Trophoblast cell (in vitro differentiated cells and primary cell): Measurements from ENCODE around the gene KRTAP4-11.
"Not testable (repeated sequence)": the region's sequence is repeated elsewhere in the genome, so short reads cannot be mapped to it uniquely, and the experiment has no call there.

Experiments used
- DNase-seq, 2 donors: peaks; one replicate each; pipeline ENCODE4 v3.0.0-alpha.2; 2016
- H2AFZ ChIP-seq: 2 replicates; pipeline ENCODE4 v1.6.1; 2013; ENCODE audit warnings: low read length, moderate library complexity, mild to moderate bottlenecking; ENCODE audit not compliant: insufficient read depth, poor library complexity
- H2AK5ac ChIP-seq: 2 replicates; pipeline ENCODE4 v1.6.1; 2013; ENCODE audit warnings: mild to moderate bottlenecking, low read length
- H2BK120ac ChIP-seq: 2 replicates; pipeline ENCODE4 v1.6.1; 2013; ENCODE audit warnings: low read length, mild to moderate bottlenecking, moderate library complexity; ENCODE audit not compliant: insufficient read depth, poor library complexity
- H2BK12ac ChIP-seq: 2 replicates; pipeline ENCODE4 v1.6.1; 2013; ENCODE audit warnings: mild to moderate bottlenecking, low read length, moderate library complexity
- H2BK5ac ChIP-seq: 2 replicates; pipeline ENCODE4 v1.6.1; 2013; ENCODE audit warnings: low read length, low read depth, moderate library complexity, mild to moderate bottlenecking; ENCODE audit not compliant: poor library complexity
- H3K14ac ChIP-seq: 2 replicates; pipeline ENCODE4 v1.6.1; 2013; ENCODE audit warnings: mild to moderate bottlenecking, low read length
- H3K18ac ChIP-seq: 2 replicates; pipeline ENCODE4 v1.6.1; 2013; ENCODE audit warnings: mild to moderate bottlenecking, low read length
- H3K23ac ChIP-seq: 2 replicates; pipeline ENCODE4 v1.6.1; 2013; ENCODE audit warnings: low read length
- H3K27ac ChIP-seq: 2 replicates; pipeline ENCODE4 v1.5.1; 2013; ENCODE audit warnings: low read depth, mild to moderate bottlenecking, inconsistent platforms, low read length, moderate library complexity
- H3K27me3 ChIP-seq: 2 replicates; pipeline ENCODE4 v1.6.1; 2013; ENCODE audit warnings: inconsistent platforms, mild to moderate bottlenecking, low read length, moderate library complexity; ENCODE audit not compliant: insufficient read depth
- H3K36me3 ChIP-seq, 2 experiments: 1 replicate in 1 of 2; 2 replicates in 1 of 2; pipeline ENCODE4 v1.6.1; 2013; ENCODE audit warnings: low read length in 2 of 2, mild to moderate bottlenecking in 2 of 2, moderate library complexity in 1 of 2; ENCODE audit not compliant: insufficient read depth in 2 of 2, control insufficient read depth in 1 of 2
- H3K4ac ChIP-seq: 2 replicates; pipeline ENCODE4 v1.6.1; 2013; ENCODE audit warnings: low read depth, mild to moderate bottlenecking, low read length, moderate library complexity
- H3K4me1 ChIP-seq, 2 experiments: 1 replicate in 1 of 2; 2 replicates in 1 of 2; pipeline ENCODE4 v1.6.1; 2013; ENCODE audit warnings: low read length in 2 of 2, mild to moderate bottlenecking in 2 of 2, moderate library complexity in 1 of 2; ENCODE audit not compliant: insufficient read depth in 2 of 2, control insufficient read depth in 1 of 2
- H3K4me2 ChIP-seq: 2 replicates; pipeline ENCODE4 v1.6.1; 2013; ENCODE audit warnings: inconsistent platforms, mild to moderate bottlenecking, low read length, moderate library complexity
- H3K4me3 ChIP-seq: 2 replicates; pipeline ENCODE4 v1.5.1; 2013; ENCODE audit warnings: mild to moderate bottlenecking, low read depth, low read length, inconsistent platforms
- H3K79me1 ChIP-seq: one replicate; pipeline ENCODE4 v1.6.1; 2013; ENCODE audit warnings: low read length
- H3K79me2 ChIP-seq: 2 replicates; pipeline ENCODE4 v1.6.1; 2013; ENCODE audit warnings: low read length, mild to moderate bottlenecking; ENCODE audit not compliant: control insufficient read depth, insufficient read depth, poor library complexity
- H3K9ac ChIP-seq: 2 replicates; pipeline ENCODE4 v1.6.1; 2013; ENCODE audit warnings: mild to moderate bottlenecking, low read length
- H3K9me3 ChIP-seq: 2 replicates; pipeline ENCODE4 v1.6.1; 2013; ENCODE audit warnings: low read depth, mild to moderate bottlenecking, control low read depth, inconsistent platforms, low read length; ENCODE audit not compliant: insufficient read depth
- H4K12ac ChIP-seq: 2 replicates; pipeline ENCODE4 v1.6.1; 2013; ENCODE audit warnings: low read depth, mild to moderate bottlenecking, low read length, moderate library complexity
- H4K8ac ChIP-seq: 2 replicates; pipeline ENCODE4 v1.6.1; 2013; ENCODE audit warnings: low read depth, mild to moderate bottlenecking, low read length, moderate library complexity
- H4K91ac ChIP-seq: one replicate; pipeline ENCODE4 v1.6.1; 2013; ENCODE audit warnings: low read depth, mild to moderate bottlenecking, low read length, moderate library complexity
- WGBS: extraction: QIAGEN DNeasy Blood & Tissue Kit; methylation state at CpG from one replicate; pipeline ENCODE4 v1.1.7; 2013; ENCODE audit warnings: missing lambda C conversion rate; ENCODE audit not compliant: insufficient read length, insufficient coverage; ENCODE audit errors: extremely low coverage; 5-methylcytosine and 5-hydroxymethylcytosine counted together

The KRTAP4-11 gene

DNA sequence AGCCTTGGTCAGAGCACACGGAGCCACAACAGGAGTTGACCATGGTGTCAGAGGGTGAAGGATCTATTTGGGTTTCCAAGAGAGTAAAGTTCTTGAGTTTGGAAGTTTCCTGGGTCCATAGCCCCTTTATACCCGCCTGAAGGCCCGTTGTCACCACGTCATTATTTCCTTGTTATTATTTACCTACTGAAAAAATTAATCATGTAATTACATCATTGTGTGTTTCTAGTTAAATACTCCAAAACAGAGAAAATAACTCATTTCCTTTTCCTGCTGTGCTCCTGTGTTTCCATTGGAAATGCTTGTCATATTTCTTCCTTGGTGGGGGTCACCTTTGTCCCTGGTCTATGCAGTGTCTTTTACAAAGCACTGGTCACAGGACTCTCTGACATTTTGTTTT is 20.1 kb downstream of the KRTAP4-11 start, which contains the start of gene KRTAP4-8:
TSS of gene KRTAP4-8 (minus strand) at position 101 of the 400 bp plus-strand sequence. CDS start at position 43, 58 bp downstream.
- H2BK120ac ChIP-seq = no peak within 1 kb of the TSS
- H2BK5ac ChIP-seq = no peak within 1 kb of the TSS
- no peak within 1 kb of the TSS for H2AK5ac ChIP-seq
- H3K27ac ChIP-seq = no peak within 1 kb of the TSS
- H3K4me3 ChIP-seq = no peak within 1 kb of the TSS
- H3K9me3 ChIP-seq = peaks cover 5% of the 10 kb centered on the region
- H3K4me2 ChIP-seq = no peak within 1 kb of the TSS
- no peak within 1 kb of the TSS for H4K91ac ChIP-seq
- H2BK12ac ChIP-seq = no peak within 1 kb of the TSS
- H3K4ac ChIP-seq = no peak within 1 kb of the TSS
- no peak within 1 kb of the TSS for H2AFZ ChIP-seq
- no peak within 1 kb of the TSS for H3K18ac ChIP-seq
- no peak within 1 kb of the TSS for H4K12ac ChIP-seq
- no peak within 1 kb of the TSS for H3K14ac ChIP-seq
- H3K79me2 ChIP-seq = no peaks in the 10 kb centered on the region
- no peaks in the 10 kb centered on the region for H3K27me3 ChIP-seq
- H3K4me1 ChIP-seq = no peaks in the 10 kb centered on the region
- H3K79me1 ChIP-seq = no peaks in the 10 kb centered on the region
- no peak within 1 kb of the TSS for H4K8ac ChIP-seq
- no CpG with 5 or more reads among the region's 4 CpGs for WGBS
- no peak within 1 kb of the TSS for H3K23ac ChIP-seq
- no peak within 1 kb of the TSS for H3K9ac ChIP-seq
- no peak for DNase-seq
- H3K36me3 ChIP-seq = no peaks in the 10 kb centered on the region

DNA sequence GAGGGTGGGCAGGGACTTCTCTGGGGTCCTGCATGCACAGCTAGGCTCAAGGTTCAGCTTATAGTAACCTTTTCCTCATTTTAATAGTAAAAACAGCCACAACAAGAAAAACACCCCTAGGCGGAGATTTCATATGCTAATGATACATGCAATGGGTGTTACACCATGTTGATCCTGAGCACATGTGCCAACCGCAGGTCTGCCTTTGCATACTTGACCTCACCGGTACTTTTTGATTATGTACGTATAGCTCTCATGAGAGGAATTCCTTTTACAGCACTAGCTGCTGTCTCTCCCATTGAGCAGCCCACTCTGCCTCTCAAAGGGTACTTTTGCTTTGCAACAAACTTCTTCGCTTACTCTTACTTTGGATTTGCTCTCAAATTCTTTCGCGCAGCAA is 22.1 kb downstream of the KRTAP4-11 start:
- no peak overlapping the region for H3K14ac ChIP-seq
- H3K4me2 ChIP-seq = no peak overlapping the region
- no peak overlapping the region for H3K9ac ChIP-seq
- no peak overlapping the region for H4K8ac ChIP-seq
- no peaks in the 10 kb centered on the region for H3K79me2 ChIP-seq
- H4K12ac ChIP-seq = no peak overlapping the region
- no peak overlapping the region for H3K4ac ChIP-seq
- no peak overlapping the region for H3K4me3 ChIP-seq
- H3K27me3 ChIP-seq = no peaks in the 10 kb centered on the region
- no peak overlapping the region for H4K91ac ChIP-seq
- H2BK12ac ChIP-seq = no peak overlapping the region
- H3K27ac ChIP-seq = no peak overlapping the region
- no peak overlapping the region for H2AK5ac ChIP-seq
- no peak overlapping the region for H2AFZ ChIP-seq
- H2BK5ac ChIP-seq = no peak overlapping the region
- no peak overlapping the region for H2BK120ac ChIP-seq
- no peak overlapping the region for H3K23ac ChIP-seq
- no CpG with 5 or more reads among the region's 7 CpGs for WGBS
- no peaks in the 10 kb centered on the region for H3K4me1 ChIP-seq
- no peaks in the 10 kb centered on the region for H3K36me3 ChIP-seq
- no peak for DNase-seq
- H3K9me3 ChIP-seq = peaks cover 2% of the 10 kb centered on the region
- H3K79me1 ChIP-seq = no peaks in the 10 kb centered on the region
- no peak overlapping the region for H3K18ac ChIP-seq

DNA sequence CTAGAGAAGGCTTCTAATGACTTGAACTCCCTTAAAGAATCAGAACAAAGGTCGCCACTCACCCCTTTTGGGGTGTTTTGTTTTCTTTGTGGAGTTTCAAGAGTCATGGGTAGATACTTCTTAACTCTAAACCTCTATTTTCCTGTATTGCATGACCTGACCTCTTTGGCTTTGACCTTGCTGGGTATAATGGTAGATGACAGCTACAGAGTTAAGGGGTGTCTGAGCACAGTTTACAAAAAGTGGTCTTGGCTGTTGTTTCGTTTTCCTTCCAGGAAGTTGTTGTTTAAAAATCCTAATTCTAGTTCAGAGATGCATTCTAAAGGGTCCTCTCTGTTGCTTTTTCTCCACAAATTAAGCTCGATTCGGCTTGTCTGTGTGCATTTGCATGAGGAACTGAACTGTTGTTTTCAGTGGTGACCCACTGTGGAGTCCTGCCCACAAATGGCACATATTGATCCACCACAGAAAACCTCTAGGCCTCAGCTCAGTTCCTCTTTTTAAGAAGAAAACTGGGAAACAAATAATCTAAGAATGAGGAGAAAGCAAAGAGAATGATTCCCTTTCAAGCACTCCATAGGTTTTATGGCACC is 29.3 kb downstream of the KRTAP4-11 start:
- H2BK12ac ChIP-seq, H3K79me2 ChIP-seq: not testable (repeated sequence)
- no CpG with 5 or more reads among the region's 4 CpGs for WGBS

DNA sequence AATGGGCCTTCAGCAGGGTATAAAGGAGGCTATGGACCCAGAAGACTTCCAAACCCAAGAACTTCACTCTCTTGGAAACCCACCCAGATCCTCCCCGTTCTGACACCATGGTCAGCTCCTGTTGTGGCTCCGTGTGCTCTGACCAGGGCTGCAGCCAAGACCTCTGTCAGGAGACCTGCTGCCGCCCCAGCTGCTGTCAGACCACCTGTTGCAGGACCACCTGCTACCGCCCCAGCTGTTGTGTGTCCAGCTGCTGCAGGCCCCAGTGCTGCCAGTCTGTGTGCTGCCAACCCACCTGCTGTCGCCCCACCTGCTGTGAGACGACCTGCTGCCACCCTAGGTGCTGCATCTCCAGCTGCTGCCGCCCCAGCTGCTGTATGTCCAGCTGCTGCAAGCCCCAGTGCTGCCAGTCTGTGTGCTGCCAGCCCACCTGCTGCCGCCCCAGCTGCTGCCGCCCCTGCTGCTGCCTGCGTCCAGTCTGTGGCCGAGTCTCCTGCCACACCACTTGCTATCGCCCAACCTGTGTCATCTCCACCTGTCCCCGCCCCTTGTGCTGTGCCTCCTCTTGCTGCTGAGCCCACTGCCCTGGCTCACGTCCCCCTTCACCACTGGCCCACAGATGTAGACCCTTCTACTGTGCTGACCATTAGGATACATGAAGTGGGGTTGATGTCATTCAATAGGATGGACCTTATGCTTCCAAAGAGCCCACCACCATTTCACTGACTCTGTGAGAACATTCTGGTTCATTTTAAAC is 33.9 kb downstream of the KRTAP4-11 start, which contains the start of gene KRTAP4-7:
TSS of gene KRTAP4-7 (plus strand) at position 51 of the 757 bp plus-strand sequence. CDS start at position 108, 57 bp downstream.
- not testable (repeated sequence) for H3K4ac ChIP-seq, H3K79me1 ChIP-seq, H3K4me1 ChIP-seq, H4K12ac ChIP-seq, H3K23ac ChIP-seq, H2AFZ ChIP-seq, H3K4me3 ChIP-seq, H3K9ac ChIP-seq, H3K18ac ChIP-seq, H2BK120ac ChIP-seq, H4K8ac ChIP-seq, H4K91ac ChIP-seq, H2BK12ac ChIP-seq, DNase-seq, H3K36me3 ChIP-seq, H3K27me3 ChIP-seq, H3K9me3 ChIP-seq, H2BK5ac ChIP-seq, H3K27ac ChIP-seq, H3K14ac ChIP-seq, H2AK5ac ChIP-seq, H3K4me2 ChIP-seq, H3K79me2 ChIP-seq
- WGBS = no CpG with 5 or more reads among the region's 14 CpGs

More for the DNA sequence above, 29.3 kb downstream of the KRTAP4-11 start:
- H3K9me3 ChIP-seq, H3K4me1 ChIP-seq, H3K9ac ChIP-seq, H2BK120ac ChIP-seq, H3K27me3 ChIP-seq, H4K12ac ChIP-seq, H3K27ac ChIP-seq, H2AFZ ChIP-seq, H4K91ac ChIP-seq, H3K4me3 ChIP-seq, H3K23ac ChIP-seq, H3K4me2 ChIP-seq, H2AK5ac ChIP-seq, DNase-seq, H2BK5ac ChIP-seq, H3K4ac ChIP-seq, H3K36me3 ChIP-seq, H3K14ac ChIP-seq, H4K8ac ChIP-seq, H3K18ac ChIP-seq, H3K79me1 ChIP-seq: not testable (repeated sequence)
